Measurements from ENCODE around the gene FANCC. TPM values are rescaled to one million over a fixed set of nuclear protein-coding genes. Genes with fewer than 3 reads are reported as not detected.

FANCC gene
- total and polyA plus RNA-seq, 11 donors, result 2.4 to 6.2 (median 4.2) TPM

DNA sequence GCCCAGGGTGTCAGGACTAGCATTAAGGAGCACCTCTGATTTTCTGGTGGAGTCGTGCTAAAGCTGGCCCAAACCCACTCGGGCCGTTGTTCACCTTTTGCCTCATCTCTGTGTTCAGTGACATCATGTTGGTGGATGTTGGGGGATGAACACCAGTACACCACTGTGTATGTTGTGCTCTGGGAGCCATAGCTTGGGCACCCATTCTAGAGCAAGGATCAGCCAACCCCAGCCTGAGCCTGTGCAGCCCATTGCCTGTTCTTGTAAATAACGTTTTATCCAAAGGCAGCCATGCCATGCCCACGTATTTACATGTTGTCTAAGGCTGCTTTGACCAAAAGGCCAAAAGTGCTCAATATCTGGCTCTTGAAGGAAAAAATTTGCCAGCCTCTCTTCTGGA lies 245.6 kb downstream of the FANCC start:
- DNase-seq, result no peak
- no peaks in the 10 kb centered on the region for H3K27me3 ChIP-seq
- H3K27ac ChIP-seq, result peak overlapping the region in 10 of 12 donors; percentile 6 to 75 (median 36)
- no peaks in the 10 kb centered on the region for H3K9me3 ChIP-seq
- ATAC-seq, result no peak
- H3K4me3 ChIP-seq, result no peak overlapping the region
- TF ChIP-seq CTCF (IDR thresholded peaks at IDR 0.05) (no peak), POLR2A (IDR thresholded peaks at IDR 0.05) (no peak)
- intact Hi-C loops (cut with DNase I), result no loop called here
- peaks cover 29 to 100% (median 91%) of the 10 kb centered on the region in 12 donors for H3K4me1 ChIP-seq
- 56 to 67% (median 62%) methylated on average over 5 of the region's 5 CpGs for WGBS, 4 donors
- peaks cover 0 to 83% (median 24%) of the 10 kb centered on the region in 9 donors for H3K36me3 ChIP-seq

- Histone ChIP-seq H3K27me3 (no peaks in the 10 kb centered on the region), H3K27ac (peak overlapping the region in 9 of 12 donors; percentile 6 to 75 (median 40)), H3K4me1 (peaks cover 24 to 100% (median 89%) of the 10 kb centered on the region in 12 donors), H3K9me3 (no peaks in the 10 kb centered on the region), H3K4me3 (no peak overlapping the region), H3K36me3 (peaks cover 0 to 87% (median 29%) of the 10 kb centered on the region in 9 donors)
- DNase-seq, result no peak
- TF ChIP-seq CTCF (IDR thresholded peaks at IDR 0.05) (no peak), POLR2A (IDR thresholded peaks at IDR 0.05) (no peak)
- 58 to 75% (median 62%) methylated on average over 5 of the region's 5 CpGs for WGBS, 4 donors
- intact Hi-C loops (cut with DNase I), result no loop called here
- ATAC-seq, result no peak
Observed at GRCh38 chr9:95071450-95071849, 246.1 kb downstream of the FANCC start.

DNA sequence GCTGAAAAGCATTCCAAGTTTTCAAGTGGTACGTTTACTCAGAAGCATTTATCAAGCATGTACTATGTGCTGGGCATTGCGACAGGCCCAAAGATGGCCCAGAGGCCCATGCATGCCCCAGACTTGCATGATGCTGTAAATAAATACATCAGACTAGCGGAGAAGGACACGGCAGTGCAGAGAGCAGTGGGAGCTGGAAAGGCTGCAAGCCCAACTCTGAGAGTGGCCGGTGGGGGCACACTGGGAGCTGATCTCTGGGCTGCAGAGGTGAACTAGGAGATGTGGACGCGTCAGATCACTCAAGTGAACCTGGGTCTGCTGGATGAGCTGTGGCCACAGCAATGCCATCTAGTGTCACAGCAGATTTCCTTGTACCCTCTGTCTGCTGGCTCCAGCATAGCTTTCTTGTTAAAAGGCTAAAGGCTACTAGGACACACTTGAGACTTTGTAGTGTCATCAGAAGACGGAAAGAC lies 246.9 kb downstream of the FANCC start:
- intact Hi-C loops (cut with DNase I), result no loop called here
- Histone ChIP-seq H3K36me3 (peaks cover 0 to 88% (median 30%) of the 10 kb centered on the region in 9 donors), H3K4me3 (no peak overlapping the region), H3K4me1 (peaks cover 16 to 100% (median 86%) of the 10 kb centered on the region in 12 donors), H3K9me3 (no peaks in the 10 kb centered on the region), H3K27ac (peak overlapping the region in 11 of 12 donors; percentile 6 to 82 (median 56)), H3K27me3 (no peaks in the 10 kb centered on the region)
- 24 to 38% (median 31%) methylated on average over 8 of the region's 8 CpGs for WGBS, 4 donors
- DNase-seq, result no peak
- ATAC-seq, result peak; percentile 50 to 81 (median 55)
- peak in 2 of 12 donors; percentile 8 to 15 for TF ChIP-seq CTCF (IDR thresholded peaks at IDR 0.05)
- TF ChIP-seq POLR2A (IDR thresholded peaks at IDR 0.05), result no peak

DNA sequence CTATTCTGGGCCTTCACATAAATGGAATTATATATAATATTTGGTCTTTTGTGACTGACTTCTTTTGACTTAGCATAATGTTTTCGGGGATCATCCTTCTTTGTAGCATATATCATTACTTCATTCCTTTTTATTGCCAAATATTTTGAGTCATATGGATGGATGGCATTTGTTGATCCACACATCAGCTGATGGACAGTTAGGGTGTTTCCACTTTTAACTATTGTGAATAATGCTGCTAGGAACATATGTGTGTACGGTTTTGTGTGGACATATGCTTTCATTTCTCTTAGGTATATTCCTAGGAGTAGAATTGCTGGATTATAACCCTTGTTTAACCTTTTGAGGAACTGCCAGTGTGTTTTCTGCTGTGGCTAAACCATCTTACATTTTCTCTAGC lies 249.6 kb downstream of the FANCC start:
- WGBS, 4 donors, result 34 to 49% (median 38%) methylated on average over 2 of the region's 2 CpGs
- Histone ChIP-seq H3K27me3 (no peaks in the 10 kb centered on the region), H3K27ac (peak overlapping the region in 5 of 12 donors; percentile 1 to 82 (median 42)), H3K36me3 (peaks cover 0 to 90% (median 41%) of the 10 kb centered on the region in 9 donors), H3K4me3 (no peak overlapping the region), H3K9me3 (no peaks in the 10 kb centered on the region), H3K4me1 (peaks cover 9 to 100% (median 89%) of the 10 kb centered on the region in 12 donors)
- no peak for TF ChIP-seq POLR2A (IDR thresholded peaks at IDR 0.05)
- TF ChIP-seq CTCF (IDR thresholded peaks at IDR 0.05), result no peak
- no peak for DNase-seq
- intact Hi-C loops (cut with DNase I), result no loop called here
- no peak for ATAC-seq
